K562 (cell line): ENCODE results near the gene ST7. TPM values are rescaled to one million over a fixed set of nuclear protein-coding genes. Genes with fewer than 3 reads are reported as not detected.

Source experiments
- ATF4 ChIP-seq: fragments of 450-650 bp; formaldehyde crosslinking; IDR thresholded peaks from 2 replicates; pipeline ENCODE4 v1.4.0; 2022; ENCODE audit warnings: mild to moderate bottlenecking, moderate library complexity
- BRCA1 ChIP-seq, 2 experiments: fragments of 450-650 bp in 1 of 2; sonication (generic) in 1 of 2; formaldehyde crosslinking in 1 of 2; IDR thresholded peaks; 2 replicates each; pipeline versions ENCODE4 v1.5.0 to v1.6.1; 2017 to 2020; ENCODE audit warnings: mild to moderate bottlenecking in 1 of 2, missing genetic modification reagents in 1 of 2
- BRD9 ChIP-seq: fragments of 450-650 bp; IDR thresholded peaks from 2 replicates; pipeline ENCODE4 v1.6.1; 2018; ENCODE audit warnings: low read depth; ENCODE audit not compliant: partially characterized antibody
- CAMTA2 ChIP-seq: fragments of 250-450 bp; sonication (Bioruptor Pico); conservative IDR thresholded peaks from 2 replicates; pipeline ENCODE4 v1.5.1; 2022
- DEAF1 ChIP-seq: fragments of 450-650 bp; formaldehyde crosslinking; IDR thresholded peaks from 2 replicates; pipeline ENCODE4 v1.4.0; 2020; ENCODE audit warnings: mild to moderate bottlenecking, moderate library complexity
- DNMT1 ChIP-seq: fragments of 450-650 bp; IDR thresholded peaks from 2 replicates; pipeline ENCODE4 v1.6.1; 2016; ENCODE audit warnings: antibody characterized with exemption, mild to moderate bottlenecking
- PML ChIP-seq: IDR thresholded peaks from 2 replicates; pipeline ENCODE4 v1.6.1; 2012; ENCODE audit warnings: low read length, inconsistent platforms
- U2AF2 ChIP-seq: fragments of 200-400 bp; formaldehyde crosslinking; optimal IDR thresholded peaks from 2 replicates; pipeline ENCODE3; 2017; ENCODE audit warnings: low read depth, mild to moderate bottlenecking, low read length
- ZMIZ1 ChIP-seq, 2 experiments: fragments of 150-350 bp in 1 of 2; IDR thresholded peaks; 2 replicates each; pipeline ENCODE4 v1.6.1; 2012 to 2016; ENCODE audit warnings: low read depth in 2 of 2, low read length in 2 of 2, mild to moderate bottlenecking in 1 of 2, moderate library complexity in 1 of 2
- ZNF324 ChIP-seq: fragments of 250-450 bp; sonication (Bioruptor Pico); IDR thresholded peaks from 2 replicates; pipeline ENCODE4 v1.4.0; 2020; ENCODE audit warnings: mild to moderate bottlenecking
- ZNF551 ChIP-seq: fragments of 250-450 bp; sonication (Bioruptor Pico); IDR thresholded peaks from 2 replicates; pipeline ENCODE4 v1.5.0; 2021; ENCODE audit warnings: mild to moderate bottlenecking, moderate library complexity
- ZNF583 ChIP-seq: fragments of 250-450 bp; sonication (Bioruptor Pico); IDR thresholded peaks from 2 replicates; pipeline ENCODE4 v1.4.0; 2020
- ZNF639 ChIP-seq, 2 experiments: fragments of 200-800 bp in 1 of 2; sonication (Bioruptor generic) in 1 of 2; sonication (generic) in 1 of 2; formaldehyde crosslinking in 1 of 2; IDR thresholded peaks in 1 of 2; conservative IDR thresholded peaks in 1 of 2; 2 replicates each; pipeline versions ENCODE4 v1.5.0 to v1.6.1; 2016 to 2020; ENCODE audit warnings: missing compliant biosample characterization in 1 of 2, missing genetic modification characterization in 1 of 2, missing genetic modification reagents in 1 of 2
- polyA plus RNA-seq, 8 experiments: library from polyadenylated mRNA; depleted of rRNA in 4 of 8; stranded (reverse) in 5 of 8; unstranded in 3 of 8; fragments of >200 nt; fragmentation: Nextera tagmentation in 2 of 8; fragmentation: Illumina TruSeq in 1 of 8; extraction: Ambion mirVana in 2 of 8; extraction: Trizol in 1 of 8; gene quantifications; 2 replicates each; pipeline versions ENCODE4 v1.2.1 to v1.2.3, GENCODE V29; 2011 to 2014; ENCODE audit warnings: inconsistent platforms in 1 of 8, missing spikeins in 1 of 8
- total RNA-seq, 7 experiments: library from RNA; depleted of rRNA in 6 of 7; stranded (reverse); fragments of >200 nt in 6 of 7; fragmentation: Illumina TruSeq in 2 of 7; extraction: Trizol in 2 of 7; gene quantifications; 2 replicates each; pipeline versions ENCODE4 v1.2.1 to v1.2.3, GENCODE V29; 2011 to 2021; ENCODE audit warnings: low replicate concordance in 1 of 7
- TF ChIP-seq, protein P1 (sequence below): fragments of 250-450 bp; sonication (Bioruptor Pico); IDR thresholded peaks from 2 replicates; pipeline ENCODE4 v1.8.0; 2021; ENCODE audit warnings: mild to moderate bottlenecking, moderate library complexity
- TF ChIP-seq, protein P2 (sequence below): fragments of 450-650 bp; IDR thresholded peaks from 2 replicates; pipeline ENCODE4 v1.6.1; 2017; ENCODE audit warnings: antibody characterized with exemption

The ST7 gene
- total and polyA plus RNA-seq, 9 of the 15 experiments (the other 6 are each of a cell fraction or from before 2014, with no cell fraction given), result 23.9 to 56.3 (median 36.9) TPM

- TF ChIP-seq ZNF583 (CRISPR knock-in tag) (no peak), DEAF1 (CRISPR knock-in tag) (no peak), PML (peak; percentile 56), BRD9 (no peak), ZNF639 (CRISPR knock-in tag; conservative IDR thresholded peaks at IDR 0.05 in 1 of 2, IDR thresholded peaks at IDR 0.05 in 1 of 2) (no peak), U2AF2 (no peak), ZNF551 (CRISPR knock-in tag) (no peak), DNMT1 (0 out of 2 replicates have a peak, but pooled peaks have one; percentile 39), BRCA1 (IDR thresholded peaks at IDR 0.05) (no peak), BRCA1 (CRISPR knock-in tag; IDR thresholded peaks at IDR 0.05) (no peak), ATF4 (no peak), ZMIZ1 (IDR thresholded peaks at IDR 0.05; ENCODE audit: low read depth in 2 of 2, low read length in 2 of 2) (0 out of 4 replicates have a peak, but pooled peaks of 1 of the 2 experiments have one; percentile 36), ZNF324 (CRISPR knock-in tag) (no peak), CAMTA2 (CRISPR knock-in tag) (no peak)
- TF ChIP-seq, protein P1, sequence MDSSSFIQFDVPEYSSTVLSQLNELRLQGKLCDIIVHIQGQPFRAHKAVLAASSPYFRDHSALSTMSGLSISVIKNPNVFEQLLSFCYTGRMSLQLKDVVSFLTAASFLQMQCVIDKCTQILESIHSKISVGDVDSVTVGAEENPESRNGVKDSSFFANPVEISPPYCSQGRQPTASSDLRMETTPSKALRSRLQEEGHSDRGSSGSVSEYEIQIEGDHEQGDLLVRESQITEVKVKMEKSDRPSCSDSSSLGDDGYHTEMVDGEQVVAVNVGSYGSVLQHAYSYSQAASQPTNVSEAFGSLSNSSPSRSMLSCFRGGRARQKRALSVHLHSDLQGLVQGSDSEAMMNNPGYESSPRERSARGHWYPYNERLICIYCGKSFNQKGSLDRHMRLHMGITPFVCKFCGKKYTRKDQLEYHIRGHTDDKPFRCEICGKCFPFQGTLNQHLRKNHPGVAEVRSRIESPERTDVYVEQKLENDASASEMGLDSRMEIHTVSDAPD (CRISPR knock-in tag), result no peak
- TF ChIP-seq, protein P2, sequence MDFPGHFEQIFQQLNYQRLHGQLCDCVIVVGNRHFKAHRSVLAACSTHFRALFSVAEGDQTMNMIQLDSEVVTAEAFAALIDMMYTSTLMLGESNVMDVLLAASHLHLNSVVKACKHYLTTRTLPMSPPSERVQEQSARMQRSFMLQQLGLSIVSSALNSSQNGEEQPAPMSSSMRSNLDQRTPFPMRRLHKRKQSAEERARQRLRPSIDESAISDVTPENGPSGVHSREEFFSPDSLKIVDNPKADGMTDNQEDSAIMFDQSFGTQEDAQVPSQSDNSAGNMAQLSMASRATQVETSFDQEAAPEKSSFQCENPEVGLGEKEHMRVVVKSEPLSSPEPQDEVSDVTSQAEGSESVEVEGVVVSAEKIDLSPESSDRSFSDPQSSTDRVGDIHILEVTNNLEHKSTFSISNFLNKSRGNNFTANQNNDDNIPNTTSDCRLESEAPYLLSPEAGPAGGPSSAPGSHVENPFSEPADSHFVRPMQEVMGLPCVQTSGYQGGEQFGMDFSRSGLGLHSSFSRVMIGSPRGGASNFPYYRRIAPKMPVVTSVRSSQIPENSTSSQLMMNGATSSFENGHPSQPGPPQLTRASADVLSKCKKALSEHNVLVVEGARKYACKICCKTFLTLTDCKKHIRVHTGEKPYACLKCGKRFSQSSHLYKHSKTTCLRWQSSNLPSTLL, result no peak
These were observed 1.7 kb upstream of the ST7 start (continued) for GRCh38 chr7:116951366-116952292.
